ENCODE measurements around the gene TNIP2. TPM values are rescaled to one million over a fixed set of nuclear protein-coding genes. Genes with fewer than 3 reads are reported as not detected.

TNIP2 gene
- 36.2 and 37.7 TPM in 2 replicates for total RNA-seq (2021; fragmentation: NEBNext Ultra II Directional; extraction: Animal tissue kit (Norgen Biotek cat#: 25700))
- polyA plus RNA-seq (2011; rRNA removed), result 23.7 and 35.7 TPM in 2 replicates
- polyA plus RNA-seq (2011; cell fraction: cytosol; rRNA removed), result 41.8 TPM
- polyA plus RNA-seq (2011; cell fraction: nucleus; rRNA removed), result 54.1 TPM
- polyA plus RNA-seq (2012, experiment 1 of 2), result 26.4 to 39.9 TPM (median 39.1 TPM) in 4 replicates
- polyA plus RNA-seq (2012, experiment 2 of 2), result 29.2 TPM
- polyA plus RNA-seq (2013, experiment 1 of 2), result 21.6 TPM
- polyA plus RNA-seq (2013, experiment 2 of 2), result 23.2 TPM
- polyA minus RNA-seq (2011; rRNA and poly(A)+ RNA removed), result 7.9 and 15.5 TPM in 2 replicates
- 13.5 TPM for polyA minus RNA-seq (2011; cell fraction: cytosol; rRNA and poly(A)+ RNA removed)
- 19.3 TPM for polyA minus RNA-seq (2011; cell fraction: nucleus; rRNA and poly(A)+ RNA removed)
- long read RNA-seq, experiment 1, partial matches to known transcripts, result 21 of 30 reads
- long read RNA-seq, experiment 1, other reads (novel, unspliced or antisense), result 2 of 30 reads
- long read RNA-seq, experiment 2, partial matches to known transcripts, result 2 of 5 reads
- long read RNA-seq, experiment 2, other reads (novel, unspliced or antisense), result 0 of 5 reads

GRCh38 chr4:2755821-2756690, at the start of gene TNIP2:
TSS of gene TNIP2 (minus strand) at chr4:2756336. CDS start at chr4:2756289, 47 bp downstream.
- Histone ChIP-seq H3K27me3 (replicated peaks in 1 of 4; ENCODE audit: control insufficient read depth in 3 of 4, extremely low read depth in 1 of 4, insufficient read depth in 3 of 4, low read length in 3 of 4) (no peaks in the 10 kb centered on the region; a peak in 1 of 7 replicates), H4K5ac (ENCODE audit: insufficient read length, low read depth, low read length) (peak within 1 kb of the TSS; percentile 91), H4K91ac (replicated peaks; ENCODE audit: insufficient read length, low read length) (peak within 1 kb of the TSS; percentile 6), H2BK15ac (ENCODE audit: low read length) (no peak within 1 kb of the TSS; the same call in 1 of the 2 replicates), H3K4me2 (ENCODE audit: insufficient read depth in 1 of 2, low read depth in 2 of 2, low read length in 2 of 2) (peak within 1 kb of the TSS; percentile 77 to 85), H4K8ac (ENCODE audit: extremely low read depth, insufficient read depth, low read length) (peak within 1 kb of the TSS; percentile 89), H2BK20ac (ENCODE audit: low read length) (no peak within 1 kb of the TSS), H3K27ac (ENCODE audit: low read depth, low read length) (peak within 1 kb of the TSS; percentile 24; the same call in 1 of the 2 replicates), H2BK120ac (replicated peaks; ENCODE audit: low read depth, low read length) (no peak within 1 kb of the TSS), H3K23me2 (ENCODE audit: low read depth, low read length) (peaks cover 14% of the 10 kb centered on the region; the same call in 1 of the 2 replicates), H3K79me1 (ENCODE audit: low read depth, low read length) (peaks cover 16% of the 10 kb centered on the region), H3K18ac (ENCODE audit: extremely low read depth, low read length) (peak within 1 kb of the TSS; percentile 90), H3K9ac (replicated peaks in 1 of 4; ENCODE audit: extremely low read depth in 1 of 4, low read depth in 3 of 4, low read length in 3 of 4) (peak within 1 kb of the TSS; percentile 45 to 71 (median 59)), H3K4me1 (replicated peaks in 1 of 4; ENCODE audit: control insufficient read depth in 3 of 4, insufficient read depth in 4 of 4, low read length in 3 of 4) (peaks cover 0 to 9% (median 5%) of the 10 kb centered on the region in 4 experiments; a peak in 5 of 7 replicates), H3K23ac (ENCODE audit: insufficient read length) (no peak within 1 kb of the TSS), H3K36me3 (ENCODE audit: control insufficient read depth in 2 of 4, insufficient read depth in 4 of 4, low read length in 3 of 4) (peaks cover 0 to 3% (median 0%) of the 10 kb centered on the region in 4 experiments; a peak in 1 of 8 replicates), H2AK5ac (ENCODE audit: low read depth, low read length) (no peak within 1 kb of the TSS), H3K56ac (replicated peaks; ENCODE audit: insufficient read length, low read depth, low read length) (peak within 1 kb of the TSS; percentile 75), H2BK5ac (ENCODE audit: low read depth, low read length) (peak within 1 kb of the TSS; percentile 35; the same call in 1 of the 2 replicates), H2AFZ (ENCODE audit: low read length) (peak within 1 kb of the TSS; percentile 99), H4K20me1 (replicated peaks in 1 of 2; ENCODE audit: control insufficient read depth in 1 of 2, insufficient read depth in 2 of 2, low read length in 2 of 2) (peaks cover 2 to 13% of the 10 kb centered on the region in 2 experiments), H3K4me3 (ENCODE audit: extremely low read depth in 1 of 4, insufficient read depth in 2 of 4, low read depth in 3 of 4, low read length in 4 of 4) (peak within 1 kb of the TSS; percentile 32 to 79 (median 62)), H3K14ac (ENCODE audit: insufficient read length) (no peak within 1 kb of the TSS), H3K9me3 (ENCODE audit: insufficient read depth in 2 of 2, low read depth in 1 of 2, low read length in 1 of 2) (no peaks in the 10 kb centered on the region), H3K79me2 (ENCODE audit: control insufficient read depth in 1 of 2, insufficient read depth in 2 of 2, low read length in 2 of 2) (peaks cover 0 to 17% of the 10 kb centered on the region in 2 experiments; a peak in 2 of 4 replicates), H3K4ac (replicated peaks; ENCODE audit: insufficient read length, low read depth, low read length) (no peak within 1 kb of the TSS), H2BK12ac (ENCODE audit: low read depth, low read length) (peak within 1 kb of the TSS; percentile 84; the same call in 1 of the 2 replicates)
- peak in 1 of 2 experiments; percentile 85 for DNase-seq (ENCODE audit: low read depth in 1 of 2, low spot score in 2 of 2)
- no peak for FAIRE-seq
- ChIA-PET POLR2A (ENCODE audit: partially characterized antibody) (interaction anchor here (0.6 to 3.6 kb wide), 8 partner anchors 13 to 179 kb away, joined by 3 to 25 read pairs (median 4); no protein-coding TSS in a partner anchor), CTCF (ENCODE audit: partially characterized antibody) (interaction anchor here (1.0 to 1.1 kb wide), 2 partner anchors 10 to 39 kb away, joined by 4 read pairs; no protein-coding TSS in a partner anchor)
- 1% methylated on average over 44 of the region's 96 CpGs; no CpG with 5 or more reads in 1 of the 2 experiments for WGBS, 2 experiments (ENCODE audit: extremely low coverage in 1 of 2, insufficient coverage in 1 of 2, insufficient read length in 1 of 2, insufficient replicate concordance in 2 of 2, low coverage in 1 of 2, low lambda C conversion rate in 2 of 2, missing lambda C conversion rate in 1 of 2)
- TF ChIP-seq RFX5 (IDR thresholded peaks at IDR 0.05; ENCODE audit: borderline replicate concordance, low read depth, low read length), result no peak
- TF ChIP-seq JUN (IDR thresholded peaks at IDR 0.05; ENCODE audit: low read depth, low read length), result no peak
- peak in 1 of 2 experiments; percentile 45; a peak in 1 of 4 replicates for TF ChIP-seq RAD21 (IDR thresholded peaks at IDR 0.05 in 1 of 2, conservative IDR thresholded peaks at IDR 0.05 in 1 of 2; ENCODE audit: low read depth in 2 of 2, low read length in 2 of 2)
- TF ChIP-seq PHF8 (conservative IDR thresholded peaks at IDR 0.05; ENCODE audit: low read depth, low read length), result peak; percentile 78
- TF ChIP-seq BRCA1 (IDR thresholded peaks at IDR 0.05; ENCODE audit: low read depth, low read length), result no peak
- TF ChIP-seq KDM5A (IDR thresholded peaks at IDR 0.05; ENCODE audit: low read length), result no peak
